ENCODE results near the gene GPBP1.
"Not testable (repeated sequence)": the region's sequence is repeated elsewhere in the genome, so short reads cannot be mapped to it uniquely, and the experiment has no call there.

Gene GPBP1

GRCh38 chr5:57157666-57158065 is 16.2 kb upstream of the GPBP1 start:
- no peak for TF ChIP-seq CTCF (conservative IDR thresholded peaks at IDR 0.05)
- H3K27ac ChIP-seq: no peak overlapping the region

GRCh38 chr5:57163553-57164006 is 10.3 kb upstream of the GPBP1 start:
- TF ChIP-seq CTCF (conservative IDR thresholded peaks at IDR 0.05): no peak

GRCh38 chr5:57164124-57164523 is 9.7 kb upstream of the GPBP1 start:
- TF ChIP-seq CTCF (conservative IDR thresholded peaks at IDR 0.05): no peak
- H3K27ac ChIP-seq: no peak overlapping the region

More at GRCh38 chr5:57163553-57164006, 10.3 kb upstream of the GPBP1 start:
- H3K27ac ChIP-seq: no peak overlapping the region

- not testable (repeated sequence) for H3K27ac ChIP-seq
These were observed 8.7 kb upstream of the GPBP1 start for GRCh38 chr5:57165171-57165570.

GRCh38 chr5:57166276-57166675 is 7.6 kb upstream of the GPBP1 start:
- no peak overlapping the region for H3K27ac ChIP-seq
- TF ChIP-seq CTCF (conservative IDR thresholded peaks at IDR 0.05): no peak

- TF ChIP-seq CTCF (conservative IDR thresholded peaks at IDR 0.05): no peak
- H3K27ac ChIP-seq: no peak overlapping the region
These were observed 6.7 kb upstream of the GPBP1 start for GRCh38 chr5:57167201-57167600.

- H3K27ac ChIP-seq: not testable (repeated sequence)
These were observed 3.7 kb upstream of the GPBP1 start for GRCh38 chr5:57170116-57170515.

- no peak for TF ChIP-seq CTCF (conservative IDR thresholded peaks at IDR 0.05)
- H3K27ac ChIP-seq: peak overlapping the region; percentile 99
These were observed 1.9 kb upstream of the GPBP1 start for GRCh38 chr5:57171816-57172465.
